Tibial nerve (tissue), 4 donors: ENCODE data around the gene RIPOR1.

Source experiments
- CTCF ChIP-seq, 5 experiments: fragments of 200-600 bp in 3 of 5; fragments of 450-650 bp in 2 of 5; sonication (generic) in 3 of 5; IDR thresholded peaks; one replicate each; pipeline ENCODE4 v1.5.1; 2016 to 2019; ENCODE audit warnings: antibody characterized with exemption in 5 of 5, mild to moderate bottlenecking in 3 of 5, moderate library complexity in 2 of 5
- EP300 ChIP-seq, 2 donors: sonication (generic); formaldehyde crosslinking; IDR thresholded peaks; one replicate each; pipeline ENCODE4 v1.6.1; 2017; ENCODE audit warnings: antibody characterized with exemption in 2 of 2, mild to moderate bottlenecking in 1 of 2
- POLR2A ChIP-seq, 2 donors: fragments of 450-650 bp; IDR thresholded peaks; one replicate each; pipeline ENCODE4 v1.6.1; 2017; ENCODE audit warnings: antibody characterized with exemption in 2 of 2, mild to moderate bottlenecking in 2 of 2, moderate library complexity in 2 of 2

DNA sequence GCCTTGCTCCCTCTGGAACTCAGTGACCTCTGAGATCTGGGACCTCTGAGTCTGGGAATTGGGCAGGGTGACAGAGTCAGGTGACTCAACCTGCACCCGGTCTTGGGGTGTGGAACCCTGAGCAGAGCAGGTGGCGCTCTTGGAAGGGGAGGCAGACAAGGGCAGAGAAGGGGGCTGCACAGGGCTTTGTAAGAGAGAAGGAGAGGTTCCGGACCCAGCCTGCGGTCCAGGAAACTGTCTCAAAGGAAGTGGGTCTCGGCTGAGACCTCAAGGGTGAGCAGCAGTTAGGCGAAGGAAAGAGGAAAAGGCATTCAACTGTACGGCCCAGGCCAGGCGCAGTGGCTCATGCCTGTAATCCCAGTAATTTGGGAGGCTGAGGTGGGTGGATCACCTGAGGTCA is 10.0 kb upstream of the RIPOR1 start:
- TF ChIP-seq CTCF (IDR thresholded peaks at IDR 0.05), result no peak
- TF ChIP-seq POLR2A (IDR thresholded peaks at IDR 0.05), result no peak
- TF ChIP-seq EP300 (IDR thresholded peaks at IDR 0.05), result no peak
